ENCODE data around the gene TBX15.

TBX15 gene

GRCh38 chr1:118961156-118961555 lies 27.0 kb downstream of the TBX15 start:
- no peak overlapping the region for H3K4me3 ChIP-seq (ENCODE audit: low read length)
- no peak overlapping the region for H2AFZ ChIP-seq (ENCODE audit: low read length)
- H3K79me2 ChIP-seq (ENCODE audit: low read length) = no peaks in the 10 kb centered on the region
- peaks cover 10% of the 10 kb centered on the region for H3F3A ChIP-seq (ENCODE audit: insufficient read depth, low read length)
- peak overlapping the region; percentile 93; the same call in 1 of the 2 replicates for H3K27ac ChIP-seq (ENCODE audit: low read length)
- no peak overlapping the region for H3K4me2 ChIP-seq (ENCODE audit: low read depth, low read length)
- H3K9me2 ChIP-seq (replicated peaks; ENCODE audit: insufficient read depth, low read length) = no peaks in the 10 kb centered on the region
- H3K9ac ChIP-seq (ENCODE audit: low read length) = no peak overlapping the region
- H3K9me3 ChIP-seq (replicated peaks; ENCODE audit: insufficient read depth, low read length) = no peaks in the 10 kb centered on the region
- H3K36me3 ChIP-seq (replicated peaks; ENCODE audit: insufficient read depth, low read length) = no peaks in the 10 kb centered on the region
- H4K20me1 ChIP-seq (ENCODE audit: insufficient read depth, low read length) = no peaks in the 10 kb centered on the region
- H3K4me1 ChIP-seq (ENCODE audit: low read length) = peaks cover 30% of the 10 kb centered on the region
- no peak for TF ChIP-seq CTCF (IDR thresholded peaks at IDR 0.05; ENCODE audit: low read length)
- DNase-seq = no peak
- no peaks in the 10 kb centered on the region for H3K27me3 ChIP-seq (replicated peaks; ENCODE audit: insufficient read depth, low read length)

- Histone ChIP-seq H3F3A (ENCODE audit: insufficient read depth, low read length) (peaks cover 10% of the 10 kb centered on the region), H3K27ac (ENCODE audit: low read length) (peak overlapping the region; percentile 93), H3K79me2 (ENCODE audit: low read length) (no peaks in the 10 kb centered on the region), H3K27me3 (replicated peaks; ENCODE audit: insufficient read depth, low read length) (no peaks in the 10 kb centered on the region), H3K9me3 (replicated peaks; ENCODE audit: insufficient read depth, low read length) (no peaks in the 10 kb centered on the region), H3K9me2 (replicated peaks; ENCODE audit: insufficient read depth, low read length) (no peaks in the 10 kb centered on the region), H3K4me2 (ENCODE audit: low read depth, low read length) (peak overlapping the region; percentile 55), H3K9ac (ENCODE audit: low read length) (peak overlapping the region; percentile 23; the same call in 1 of the 2 replicates), H3K4me1 (ENCODE audit: low read length) (peaks cover 30% of the 10 kb centered on the region), H3K4me3 (ENCODE audit: low read length) (no peak overlapping the region), H2AFZ (ENCODE audit: low read length) (peak overlapping the region; percentile 53; the same call in 1 of the 2 replicates), H4K20me1 (ENCODE audit: insufficient read depth, low read length) (no peaks in the 10 kb centered on the region), H3K36me3 (replicated peaks; ENCODE audit: insufficient read depth, low read length) (no peaks in the 10 kb centered on the region)
- no peak for DNase-seq
- no peak for TF ChIP-seq EZH2phosphoT487 (IDR thresholded peaks at IDR 0.05; ENCODE audit: low read length)
Observed at GRCh38 chr1:118960567-118961136, 27.5 kb downstream of the TBX15 start.

GRCh38 chr1:118960026-118960561 lies 28.0 kb downstream of the TBX15 start:
- Histone ChIP-seq H3K4me2 (ENCODE audit: low read depth, low read length) (peak overlapping the region; percentile 55), H2AFZ (ENCODE audit: low read length) (peak overlapping the region; percentile 53; the same call in 1 of the 2 replicates), H3K36me3 (replicated peaks; ENCODE audit: insufficient read depth, low read length) (no peaks in the 10 kb centered on the region), H3K4me3 (ENCODE audit: low read length) (0 out of 2 replicates have a peak overlapping the region, but pooled peaks have one; percentile 13), H3K27me3 (replicated peaks; ENCODE audit: insufficient read depth, low read length) (no peaks in the 10 kb centered on the region), H3K9ac (ENCODE audit: low read length) (peak overlapping the region; percentile 23; the same call in 1 of the 2 replicates), H3K27ac (ENCODE audit: low read length) (peak overlapping the region; percentile 93), H3K9me2 (replicated peaks; ENCODE audit: insufficient read depth, low read length) (no peaks in the 10 kb centered on the region), H3K4me1 (ENCODE audit: low read length) (peaks cover 30% of the 10 kb centered on the region), H3F3A (ENCODE audit: insufficient read depth, low read length) (peaks cover 10% of the 10 kb centered on the region), H3K9me3 (replicated peaks; ENCODE audit: insufficient read depth, low read length) (no peaks in the 10 kb centered on the region), H4K20me1 (ENCODE audit: insufficient read depth, low read length) (no peaks in the 10 kb centered on the region), H3K79me2 (ENCODE audit: low read length) (no peaks in the 10 kb centered on the region)
- DNase-seq = peak; percentile 72
- TF ChIP-seq EZH2 (optimal IDR thresholded peaks at IDR 0.05; ENCODE audit: low read depth, low read length) (no peak), CTCF (IDR thresholded peaks at IDR 0.05; ENCODE audit: low read length) (no peak), EZH2phosphoT487 (IDR thresholded peaks at IDR 0.05; ENCODE audit: low read length) (no peak)
